ENCODE results near the gene SLC6A1. TPM values are rescaled to one million over a fixed set of nuclear protein-coding genes. Genes with fewer than 3 reads are reported as not detected.

SLC6A1 gene
- total RNA-seq, 1 experiment from 2014 or later, result not detected

- TF ChIP-seq CTCF (IDR thresholded peaks at IDR 0.05; ENCODE audit: unreplicated experiment), result no peak
- H3K27me3 Mint-ChIP-seq (ENCODE audit: unreplicated experiment), result peaks cover 65% of the 10 kb centered on the region
- intact Hi-C loops (cut with micrococcal nuclease; ENCODE audit: unreplicated experiment), result no loop called here
- BruUV-seq (replicated peaks), result no TSS peak
- no peak for DNase-seq
- H3K4me3 Mint-ChIP-seq (ENCODE audit: low read depth, unreplicated experiment), result no peak overlapping the region
- no peaks in the 10 kb centered on the region for H3K4me1 Mint-ChIP-seq (ENCODE audit: low read depth, unreplicated experiment)
- H3K36me3 Mint-ChIP-seq (ENCODE audit: insufficient read depth, unreplicated experiment), result no peaks in the 10 kb centered on the region
- CTCF ChIA-PET, result no interaction called here
- no peak overlapping the region for H3K27ac Mint-ChIP-seq (ENCODE audit: unreplicated experiment)
- H3K9me3 Mint-ChIP-seq (ENCODE audit: low read depth, unreplicated experiment), result no peaks in the 10 kb centered on the region
Observed at GRCh38 chr3:11006986-11007933, 14.7 kb downstream of the SLC6A1 start.

GRCh38 chr3:11009898-11010297 lies 17.4 kb downstream of the SLC6A1 start:
- intact Hi-C loops (cut with micrococcal nuclease; ENCODE audit: unreplicated experiment), result no loop called here
- H3K9me3 Mint-ChIP-seq (ENCODE audit: low read depth, unreplicated experiment), result no peaks in the 10 kb centered on the region
- H3K27me3 Mint-ChIP-seq (ENCODE audit: unreplicated experiment), result peaks cover 85% of the 10 kb centered on the region
- no peak overlapping the region for H3K4me3 Mint-ChIP-seq (ENCODE audit: low read depth, unreplicated experiment)
- TF ChIP-seq CTCF (IDR thresholded peaks at IDR 0.05; ENCODE audit: unreplicated experiment), result no peak
- H3K36me3 Mint-ChIP-seq (ENCODE audit: insufficient read depth, unreplicated experiment), result no peaks in the 10 kb centered on the region
- no peaks in the 10 kb centered on the region for H3K4me1 Mint-ChIP-seq (ENCODE audit: low read depth, unreplicated experiment)
- CTCF ChIA-PET, result no interaction called here
- no TSS peak for BruUV-seq (replicated peaks)
- DNase-seq, result no peak
- no peak overlapping the region for H3K27ac Mint-ChIP-seq (ENCODE audit: unreplicated experiment)

- no peak for TF ChIP-seq CTCF (IDR thresholded peaks at IDR 0.05; ENCODE audit: unreplicated experiment)
- no peak for DNase-seq
Observed at GRCh38 chr3:11010426-11011165, 18.0 kb downstream of the SLC6A1 start.

GRCh38 chr3:11014253-11014652 lies 21.7 kb downstream of the SLC6A1 start:
- Mint-ChIP-seq H3K4me3 (ENCODE audit: low read depth, unreplicated experiment) (no peak overlapping the region), H3K27me3 (ENCODE audit: unreplicated experiment) (peaks cover 97% of the 10 kb centered on the region), H3K4me1 (ENCODE audit: low read depth, unreplicated experiment) (peaks cover 4% of the 10 kb centered on the region), H3K27ac (ENCODE audit: unreplicated experiment) (no peak overlapping the region), H3K36me3 (ENCODE audit: insufficient read depth, unreplicated experiment) (no peaks in the 10 kb centered on the region), H3K9me3 (ENCODE audit: low read depth, unreplicated experiment) (no peaks in the 10 kb centered on the region)
- intact Hi-C loops (cut with micrococcal nuclease; ENCODE audit: unreplicated experiment), result no loop called here
- no peak for DNase-seq
- no peak for TF ChIP-seq CTCF (IDR thresholded peaks at IDR 0.05; ENCODE audit: unreplicated experiment)
- BruUV-seq (replicated peaks), result no TSS peak
- CTCF ChIA-PET, result interaction anchor here (1.0 kb wide), 1 partner anchor 9 kb away, joined by 3 read pairs; no protein-coding TSS in a partner anchor

More at GRCh38 chr3:11010426-11011165, 18.0 kb downstream of the SLC6A1 start:
- Mint-ChIP-seq H3K27ac (ENCODE audit: unreplicated experiment) (no peak overlapping the region), H3K9me3 (ENCODE audit: low read depth, unreplicated experiment) (no peaks in the 10 kb centered on the region), H3K27me3 (ENCODE audit: unreplicated experiment) (peaks cover 85% of the 10 kb centered on the region), H3K4me1 (ENCODE audit: low read depth, unreplicated experiment) (no peaks in the 10 kb centered on the region), H3K36me3 (ENCODE audit: insufficient read depth, unreplicated experiment) (no peaks in the 10 kb centered on the region), H3K4me3 (ENCODE audit: low read depth, unreplicated experiment) (no peak overlapping the region)
- intact Hi-C loops (cut with micrococcal nuclease; ENCODE audit: unreplicated experiment), result no loop called here
- CTCF ChIA-PET, result no interaction called here
- BruUV-seq (replicated peaks), result no TSS peak

Measured in Calu3 (cell line).